ENCODE data around the gene PYGM. TPM values are rescaled to one million over a fixed set of nuclear protein-coding genes. Genes with fewer than 3 reads are reported as not detected.

Gene PYGM
- total RNA-seq, 1 experiment from 2014 or later = 1.7 TPM

DNA sequence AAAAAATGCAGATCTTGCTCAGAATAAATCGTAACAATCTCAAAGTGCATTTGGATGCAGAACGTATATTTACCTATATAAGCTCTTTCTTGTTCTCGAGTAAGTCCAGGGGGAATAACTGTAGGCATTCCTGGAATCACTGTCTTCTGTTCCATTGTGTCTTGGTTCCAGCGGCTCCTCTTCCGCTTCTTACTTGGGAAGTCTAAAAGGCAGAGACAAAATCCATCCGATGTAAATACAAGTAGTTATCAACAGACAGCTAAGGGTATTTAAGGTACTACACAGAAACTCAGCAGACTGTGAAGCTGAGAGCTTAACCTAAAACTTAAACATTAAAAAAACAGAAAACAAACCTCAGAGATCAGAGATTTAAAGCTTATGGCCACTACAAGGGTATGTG, 16.7 kb upstream of the PYGM start (continued):
- TF ChIP-seq, protein P1, sequence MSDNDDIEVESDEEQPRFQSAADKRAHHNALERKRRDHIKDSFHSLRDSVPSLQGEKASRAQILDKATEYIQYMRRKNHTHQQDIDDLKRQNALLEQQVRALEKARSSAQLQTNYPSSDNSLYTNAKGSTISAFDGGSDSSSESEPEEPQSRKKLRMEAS (IDR thresholded peaks at IDR 0.05) = no peak
- TF ChIP-seq FOSL1 (IDR thresholded peaks at IDR 0.05; ENCODE audit: low read depth) (no peak), EZH2phosphoT487 (IDR thresholded peaks at IDR 0.05; ENCODE audit: borderline replicate concordance) (no peak), EGR1 (IDR thresholded peaks at IDR 0.05; ENCODE audit: low read depth) (no peak)

DNA sequence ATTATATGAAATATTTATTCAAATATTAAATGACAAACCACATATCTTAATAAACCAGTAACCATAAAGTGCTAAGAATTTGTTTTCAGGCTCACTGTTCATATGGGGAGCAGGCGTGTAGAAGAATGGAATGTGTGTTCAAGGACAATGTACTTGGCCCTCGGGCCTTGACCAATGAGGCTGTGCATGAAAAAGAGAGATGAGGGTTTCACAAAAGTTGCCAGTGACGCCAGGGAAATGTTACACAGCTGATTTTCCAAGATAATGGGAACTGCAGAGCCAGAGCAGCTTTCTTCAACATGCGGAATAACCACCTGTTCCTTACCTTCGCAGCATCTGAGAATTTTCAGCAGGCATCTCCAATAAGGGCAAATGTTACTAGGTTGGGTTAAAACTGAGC, 14.4 kb upstream of the PYGM start:
- no peaks in the 10 kb centered on the region for H3K27me3 ChIP-seq (ENCODE audit: insufficient read depth, low read length)
- no TSS peak for BruUV-seq (replicated peaks)
- H3K4me2 ChIP-seq (ENCODE audit: low read length) = no peak overlapping the region
- H2AFZ ChIP-seq (ENCODE audit: low read depth, low read length, poor library complexity, severe bottlenecking) = no peak overlapping the region
- no peak overlapping the region for H3K27ac ChIP-seq (ENCODE audit: low read depth, low read length)
- H3K36me3 ChIP-seq (ENCODE audit: control insufficient read depth in 1 of 2, insufficient read depth in 2 of 2, low read length in 2 of 2) = peaks cover 78 to 82% of the 10 kb centered on the region in 2 experiments
- H3K9ac ChIP-seq (ENCODE audit: low read length) = no peak overlapping the region
- no peaks in the 10 kb centered on the region for H3K9me2 ChIP-seq (ENCODE audit: insufficient read depth)
- DNase-seq (ENCODE audit: low read depth, low spot score) (no peak), ATAC-seq (no peak)
- peaks cover 84% of the 10 kb centered on the region for H3K79me2 ChIP-seq (ENCODE audit: insufficient read depth, low read length)
- no peak overlapping the region for H3K4me3 ChIP-seq (replicated peaks in 1 of 2; ENCODE audit: low read depth in 1 of 2, low read length in 2 of 2)
- H4K20me1 ChIP-seq (ENCODE audit: insufficient read depth) = peaks cover 67% of the 10 kb centered on the region
- no peaks in the 10 kb centered on the region for H3K9me3 ChIP-seq (ENCODE audit: control insufficient read depth in 1 of 2, insufficient read depth in 1 of 2, low read depth in 1 of 2, low read length in 2 of 2)
- intact Hi-C loops (cut with micrococcal nuclease) = no loop called here
- POLR2A ChIA-PET = no interaction called here
- CTCF ChIA-PET = no interaction called here
- TF ChIP-seq, protein P2, sequence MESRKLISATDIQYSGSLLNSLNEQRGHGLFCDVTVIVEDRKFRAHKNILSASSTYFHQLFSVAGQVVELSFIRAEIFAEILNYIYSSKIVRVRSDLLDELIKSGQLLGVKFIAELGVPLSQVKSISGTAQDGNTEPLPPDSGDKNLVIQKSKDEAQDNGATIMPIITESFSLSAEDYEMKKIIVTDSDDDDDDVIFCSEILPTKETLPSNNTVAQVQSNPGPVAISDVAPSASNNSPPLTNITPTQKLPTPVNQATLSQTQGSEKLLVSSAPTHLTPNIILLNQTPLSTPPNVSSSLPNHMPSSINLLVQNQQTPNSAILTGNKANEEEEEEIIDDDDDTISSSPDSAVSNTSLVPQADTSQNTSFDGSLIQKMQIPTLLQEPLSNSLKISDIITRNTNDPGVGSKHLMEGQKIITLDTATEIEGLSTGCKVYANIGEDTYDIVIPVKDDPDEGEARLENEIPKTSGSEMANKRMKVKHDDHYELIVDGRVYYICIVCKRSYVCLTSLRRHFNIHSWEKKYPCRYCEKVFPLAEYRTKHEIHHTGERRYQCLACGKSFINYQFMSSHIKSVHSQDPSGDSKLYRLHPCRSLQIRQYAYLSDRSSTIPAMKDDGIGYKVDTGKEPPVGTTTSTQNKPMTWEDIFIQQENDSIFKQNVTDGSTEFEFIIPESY (IDR thresholded peaks at IDR 0.05; ENCODE audit: extremely low read depth, insufficient replicate concordance, low read length) = no peak
- TF ChIP-seq, protein P3, sequence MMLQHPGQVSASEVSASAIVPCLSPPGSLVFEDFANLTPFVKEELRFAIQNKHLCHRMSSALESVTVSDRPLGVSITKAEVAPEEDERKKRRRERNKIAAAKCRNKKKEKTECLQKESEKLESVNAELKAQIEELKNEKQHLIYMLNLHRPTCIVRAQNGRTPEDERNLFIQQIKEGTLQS (IDR thresholded peaks at IDR 0.05) = no peak
- TF ChIP-seq SRF (IDR thresholded peaks at IDR 0.05; ENCODE audit: low read depth) = no peak
- TF ChIP-seq FOSL1 (IDR thresholded peaks at IDR 0.05; ENCODE audit: low read depth) = no peak
- no peak for TF ChIP-seq JUND (IDR thresholded peaks at IDR 0.05)
- TF ChIP-seq ELF1 (IDR thresholded peaks at IDR 0.05; ENCODE audit: borderline replicate concordance, low read depth) = no peak
- TF ChIP-seq, protein P4, sequence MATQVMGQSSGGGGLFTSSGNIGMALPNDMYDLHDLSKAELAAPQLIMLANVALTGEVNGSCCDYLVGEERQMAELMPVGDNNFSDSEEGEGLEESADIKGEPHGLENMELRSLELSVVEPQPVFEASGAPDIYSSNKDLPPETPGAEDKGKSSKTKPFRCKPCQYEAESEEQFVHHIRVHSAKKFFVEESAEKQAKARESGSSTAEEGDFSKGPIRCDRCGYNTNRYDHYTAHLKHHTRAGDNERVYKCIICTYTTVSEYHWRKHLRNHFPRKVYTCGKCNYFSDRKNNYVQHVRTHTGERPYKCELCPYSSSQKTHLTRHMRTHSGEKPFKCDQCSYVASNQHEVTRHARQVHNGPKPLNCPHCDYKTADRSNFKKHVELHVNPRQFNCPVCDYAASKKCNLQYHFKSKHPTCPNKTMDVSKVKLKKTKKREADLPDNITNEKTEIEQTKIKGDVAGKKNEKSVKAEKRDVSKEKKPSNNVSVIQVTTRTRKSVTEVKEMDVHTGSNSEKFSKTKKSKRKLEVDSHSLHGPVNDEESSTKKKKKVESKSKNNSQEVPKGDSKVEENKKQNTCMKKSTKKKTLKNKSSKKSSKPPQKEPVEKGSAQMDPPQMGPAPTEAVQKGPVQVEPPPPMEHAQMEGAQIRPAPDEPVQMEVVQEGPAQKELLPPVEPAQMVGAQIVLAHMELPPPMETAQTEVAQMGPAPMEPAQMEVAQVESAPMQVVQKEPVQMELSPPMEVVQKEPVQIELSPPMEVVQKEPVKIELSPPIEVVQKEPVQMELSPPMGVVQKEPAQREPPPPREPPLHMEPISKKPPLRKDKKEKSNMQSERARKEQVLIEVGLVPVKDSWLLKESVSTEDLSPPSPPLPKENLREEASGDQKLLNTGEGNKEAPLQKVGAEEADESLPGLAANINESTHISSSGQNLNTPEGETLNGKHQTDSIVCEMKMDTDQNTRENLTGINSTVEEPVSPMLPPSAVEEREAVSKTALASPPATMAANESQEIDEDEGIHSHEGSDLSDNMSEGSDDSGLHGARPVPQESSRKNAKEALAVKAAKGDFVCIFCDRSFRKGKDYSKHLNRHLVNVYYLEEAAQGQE (IDR thresholded peaks at IDR 0.05; ENCODE audit: low read depth) = no peak
- TF ChIP-seq, protein P1 (IDR thresholded peaks at IDR 0.05) = no peak
- no peak for TF ChIP-seq POLR2AphosphoS5 (IDR thresholded peaks at IDR 0.05; ENCODE audit: low read depth, low read length)
- TF ChIP-seq CBX3 (IDR thresholded peaks at IDR 0.05; ENCODE audit: low read depth) = no peak
- TF ChIP-seq POLR2A (IDR thresholded peaks at IDR 0.05; ENCODE audit: borderline replicate concordance, extremely low read depth, insufficient read depth, insufficient read length) = no peak
- no peak for TF ChIP-seq SP1 (IDR thresholded peaks at IDR 0.05; ENCODE audit: low read depth)
- TF ChIP-seq, protein P5, sequence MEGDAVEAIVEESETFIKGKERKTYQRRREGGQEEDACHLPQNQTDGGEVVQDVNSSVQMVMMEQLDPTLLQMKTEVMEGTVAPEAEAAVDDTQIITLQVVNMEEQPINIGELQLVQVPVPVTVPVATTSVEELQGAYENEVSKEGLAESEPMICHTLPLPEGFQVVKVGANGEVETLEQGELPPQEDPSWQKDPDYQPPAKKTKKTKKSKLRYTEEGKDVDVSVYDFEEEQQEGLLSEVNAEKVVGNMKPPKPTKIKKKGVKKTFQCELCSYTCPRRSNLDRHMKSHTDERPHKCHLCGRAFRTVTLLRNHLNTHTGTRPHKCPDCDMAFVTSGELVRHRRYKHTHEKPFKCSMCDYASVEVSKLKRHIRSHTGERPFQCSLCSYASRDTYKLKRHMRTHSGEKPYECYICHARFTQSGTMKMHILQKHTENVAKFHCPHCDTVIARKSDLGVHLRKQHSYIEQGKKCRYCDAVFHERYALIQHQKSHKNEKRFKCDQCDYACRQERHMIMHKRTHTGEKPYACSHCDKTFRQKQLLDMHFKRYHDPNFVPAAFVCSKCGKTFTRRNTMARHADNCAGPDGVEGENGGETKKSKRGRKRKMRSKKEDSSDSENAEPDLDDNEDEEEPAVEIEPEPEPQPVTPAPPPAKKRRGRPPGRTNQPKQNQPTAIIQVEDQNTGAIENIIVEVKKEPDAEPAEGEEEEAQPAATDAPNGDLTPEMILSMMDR (IDR thresholded peaks at IDR 0.05 in 2 of 3, conservative IDR thresholded peaks at IDR 0.05 in 1 of 3; ENCODE audit: borderline replicate concordance in 1 of 3, insufficient read depth in 1 of 3, low read depth in 2 of 3, low read length in 2 of 3) = no peak
- RAD21 ChIA-PET (ENCODE audit: low non-redundant PET in 1 of 2, low total read pairs in 2 of 2, uncharacterized antibody in 2 of 2, unreplicated experiment in 2 of 2) = no interaction called here
- H3K4me1 ChIP-seq (ENCODE audit: control insufficient read depth in 1 of 2, insufficient read depth in 2 of 2, low read length in 2 of 2) = peaks cover 6 to 13% of the 10 kb centered on the region in 2 experiments; a peak in 3 of 4 replicates

Data from HCT116 (cell line).